Measurements from ENCODE around the gene RND1. TPM values are rescaled to one million over a fixed set of nuclear protein-coding genes. Genes with fewer than 3 reads are reported as not detected.

Gene RND1
- total and polyA plus RNA-seq, 2 donors (not counting 1 experiment from before 2014, with no cell fraction given): 0.08 to 0.17 TPM

DNA sequence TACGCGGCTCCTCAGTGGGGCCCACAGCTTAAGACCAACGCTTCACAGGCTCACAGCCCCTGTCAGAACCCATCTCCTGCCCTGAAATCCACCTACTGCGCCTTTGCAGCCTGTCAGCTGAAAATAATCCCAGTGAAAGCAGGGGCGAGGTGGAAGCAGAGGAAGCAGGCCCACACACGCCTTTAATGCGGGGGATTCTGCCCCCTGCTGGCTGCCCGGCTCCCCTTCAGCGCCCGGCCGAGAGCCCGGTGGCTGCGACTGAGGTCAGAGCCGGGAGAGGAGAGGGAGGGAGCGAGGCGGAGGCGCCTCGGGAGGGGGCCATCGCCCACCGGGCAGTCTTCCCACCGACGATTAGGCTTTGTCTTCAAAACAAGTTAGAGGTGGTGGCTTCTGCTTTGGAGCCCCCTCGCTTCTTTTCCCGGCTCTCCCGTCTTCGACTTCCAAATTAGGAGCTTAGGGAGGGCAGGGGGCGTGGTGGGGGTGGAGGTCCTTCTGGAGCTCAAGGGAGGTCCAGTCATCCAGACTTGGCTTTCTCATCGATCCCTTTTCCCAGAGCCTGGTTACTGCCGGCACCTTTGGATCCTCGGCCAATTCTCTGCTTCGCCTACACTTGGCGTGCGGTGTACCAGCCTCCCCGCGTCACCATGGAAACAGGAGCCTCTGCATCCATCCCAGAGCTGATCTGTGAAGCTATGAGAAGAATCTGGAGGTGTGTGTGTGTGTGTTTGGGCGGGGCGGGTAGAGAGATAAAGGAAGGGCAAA is 25.2 kb upstream of the RND1 start:
- H3K4me3 ChIP-seq (replicated peaks in 1 of 4; ENCODE audit: control extremely low read depth in 1 of 4, insufficient read depth in 1 of 4, low read depth in 3 of 4, low read length in 4 of 4): peak overlapping the region in 2 of 4 experiments; percentile 33 to 41
- H3K36me3 ChIP-seq (ENCODE audit: control insufficient read depth, insufficient read depth, low read length): no peaks in the 10 kb centered on the region
- peak overlapping the region; percentile 77 for H3K4me2 ChIP-seq (ENCODE audit: extremely low read depth, insufficient read depth, low read length)
- peak; percentile 67 for TF ChIP-seq EZH2 (IDR thresholded peaks at IDR 0.05; ENCODE audit: low read length, missing control alignments)
- peak; percentile 83 to 85 for TF ChIP-seq CTCF (conservative IDR thresholded peaks at IDR 0.05 in 1 of 2, IDR thresholded peaks at IDR 0.05 in 1 of 2; ENCODE audit: low read depth in 1 of 2, low read length in 2 of 2)
- no peaks in the 10 kb centered on the region for H3K79me2 ChIP-seq (ENCODE audit: control insufficient read depth, insufficient read depth, low read length)
- H3K9ac ChIP-seq (ENCODE audit: insufficient read depth, low read length): no peak overlapping the region
- peak overlapping the region; percentile 50 for H2AFZ ChIP-seq (ENCODE audit: low read length)
- no peak overlapping the region for H3K27ac ChIP-seq (ENCODE audit: insufficient read depth, low read length)
- peak; percentile 45 to 64 for DNase-seq (ENCODE audit: low read depth in 2 of 2)
- H3K27me3 ChIP-seq (ENCODE audit: control insufficient read depth, insufficient read depth, low read length): peaks cover 5% of the 10 kb centered on the region
- H3K4me1 ChIP-seq (ENCODE audit: control insufficient read depth, extremely low read depth, insufficient read depth, low read length): no peaks in the 10 kb centered on the region
- no peaks in the 10 kb centered on the region for H3K9me3 ChIP-seq (ENCODE audit: control insufficient read depth, insufficient read depth, low read depth, low read length)
- no peaks in the 10 kb centered on the region for H4K20me1 ChIP-seq (ENCODE audit: control insufficient read depth, extremely low read depth, insufficient read depth, low read length)

GRCh38 chr12:48889679-48890078 is 24.0 kb upstream of the RND1 start:
- Histone ChIP-seq H3K4me1 (ENCODE audit: control insufficient read depth, extremely low read depth, insufficient read depth, low read length) (no peaks in the 10 kb centered on the region), H3K79me2 (ENCODE audit: control insufficient read depth, insufficient read depth, low read length) (no peaks in the 10 kb centered on the region), H4K20me1 (ENCODE audit: control insufficient read depth, extremely low read depth, insufficient read depth, low read length) (no peaks in the 10 kb centered on the region), H3K36me3 (ENCODE audit: control insufficient read depth, insufficient read depth, low read length) (no peaks in the 10 kb centered on the region), H3K9me3 (ENCODE audit: control insufficient read depth, insufficient read depth, low read depth, low read length) (no peaks in the 10 kb centered on the region), H3K9ac (ENCODE audit: insufficient read depth, low read length) (no peak overlapping the region), H3K4me2 (ENCODE audit: extremely low read depth, insufficient read depth, low read length) (no peak overlapping the region), H2AFZ (ENCODE audit: low read length) (no peak overlapping the region), H3K27me3 (ENCODE audit: control insufficient read depth, insufficient read depth, low read length) (peaks cover 7% of the 10 kb centered on the region), H3K27ac (ENCODE audit: insufficient read depth, low read length) (no peak overlapping the region), H3K4me3 (replicated peaks in 1 of 4; ENCODE audit: control extremely low read depth in 1 of 4, insufficient read depth in 1 of 4, low read depth in 3 of 4, low read length in 4 of 4) (no peak overlapping the region)
- TF ChIP-seq CTCF (conservative IDR thresholded peaks at IDR 0.05 in 1 of 2, IDR thresholded peaks at IDR 0.05 in 1 of 2; ENCODE audit: low read depth in 1 of 2, low read length in 2 of 2) (no peak), EZH2 (IDR thresholded peaks at IDR 0.05; ENCODE audit: low read length, missing control alignments) (no peak)
- DNase-seq (ENCODE audit: low read depth in 2 of 2): no peak

GRCh38 chr12:48883305-48884161 is 17.9 kb upstream of the RND1 start:
- DNase-seq (ENCODE audit: low read depth in 2 of 2): peak in 1 of 2 donors; percentile 34
- H3K27me3 ChIP-seq (ENCODE audit: control insufficient read depth, insufficient read depth, low read length): peaks cover 29% of the 10 kb centered on the region
- H3K4me1 ChIP-seq (ENCODE audit: control insufficient read depth, extremely low read depth, insufficient read depth, low read length): peaks cover 3% of the 10 kb centered on the region
- no peak overlapping the region for H2AFZ ChIP-seq (ENCODE audit: low read length)
- no peak overlapping the region for H3K4me2 ChIP-seq (ENCODE audit: extremely low read depth, insufficient read depth, low read length)
- no peaks in the 10 kb centered on the region for H3K36me3 ChIP-seq (ENCODE audit: control insufficient read depth, insufficient read depth, low read length)
- no peaks in the 10 kb centered on the region for H3K79me2 ChIP-seq (ENCODE audit: control insufficient read depth, insufficient read depth, low read length)
- H3K4me3 ChIP-seq (replicated peaks in 1 of 4; ENCODE audit: control extremely low read depth in 1 of 4, insufficient read depth in 1 of 4, low read depth in 3 of 4, low read length in 4 of 4): no peak overlapping the region
- TF ChIP-seq CTCF (conservative IDR thresholded peaks at IDR 0.05 in 1 of 2, IDR thresholded peaks at IDR 0.05 in 1 of 2; ENCODE audit: low read depth in 1 of 2, low read length in 2 of 2): no peak
- no peak for TF ChIP-seq EZH2 (IDR thresholded peaks at IDR 0.05; ENCODE audit: low read length, missing control alignments)
- no peaks in the 10 kb centered on the region for H3K9me3 ChIP-seq (ENCODE audit: control insufficient read depth, insufficient read depth, low read depth, low read length)
- no peak overlapping the region for H3K9ac ChIP-seq (ENCODE audit: insufficient read depth, low read length)
- no peaks in the 10 kb centered on the region for H4K20me1 ChIP-seq (ENCODE audit: control insufficient read depth, extremely low read depth, insufficient read depth, low read length)
- H3K27ac ChIP-seq (ENCODE audit: insufficient read depth, low read length): no peak overlapping the region
